DMS 273 (cell line): ENCODE measurements around the gene CFAP107.
A peak's percentile ranks its signal among the peaks of the same experiment; 100 is the strongest.

ENCODE experiments used
- DNase-seq: peaks from one replicate; lab custom pipeline; 2025; ENCODE audit not compliant: unreplicated experiment; lab: John Stamatoyannopoulos, UW

Gene CFAP107

GRCh38 chr1:12739613-12740012 lies 6.4 kb upstream of the CFAP107 start:
- no peak for DNase-seq

GRCh38 chr1:12741946-12742345 lies 4.1 kb upstream of the CFAP107 start:
- no peak for DNase-seq

GRCh38 chr1:12745126-12745991 lies 641 bp upstream of the CFAP107 start:
- DNase-seq: no peak

- no peak for DNase-seq
Measured at GRCh38 chr1:12748778-12749355, 2.9 kb downstream of the CFAP107 start.

GRCh38 chr1:12754738-12755137 lies 8.7 kb downstream of the CFAP107 start:
- DNase-seq: no peak

- DNase-seq: no peak
Measured at GRCh38 chr1:12756273-12756672, 10.3 kb downstream of the CFAP107 start.

- no peak for DNase-seq
Measured at GRCh38 chr1:12756768-12757413, 10.9 kb downstream of the CFAP107 start.

GRCh38 chr1:12757836-12758235 lies 11.8 kb downstream of the CFAP107 start:
- DNase-seq: no peak

GRCh38 chr1:12760256-12760795 lies 14.3 kb downstream of the CFAP107 start:
- DNase-seq: peak; percentile 36

GRCh38 chr1:12761781-12762180 lies 15.8 kb downstream of the CFAP107 start:
- no peak for DNase-seq

GRCh38 chr1:12762766-12763165 lies 16.8 kb downstream of the CFAP107 start:
- no peak for DNase-seq

- DNase-seq: no peak
Measured at GRCh38 chr1:12763479-12763878, 17.5 kb downstream of the CFAP107 start.

GRCh38 chr1:12764016-12764415 lies 18.0 kb downstream of the CFAP107 start:
- DNase-seq: no peak

GRCh38 chr1:12769031-12769430 lies 23.0 kb downstream of the CFAP107 start:
- DNase-seq: no peak

GRCh38 chr1:12769976-12770505 lies 24.0 kb downstream of the CFAP107 start:
- no peak for DNase-seq

GRCh38 chr1:12770620-12771019 lies 24.6 kb downstream of the CFAP107 start:
- no peak for DNase-seq

GRCh38 chr1:12771186-12771585 lies 25.2 kb downstream of the CFAP107 start:
- no peak for DNase-seq

- DNase-seq: no peak
Measured at GRCh38 chr1:12772520-12772919, 26.5 kb downstream of the CFAP107 start.

- DNase-seq: no peak
Measured at GRCh38 chr1:12773438-12773837, 27.4 kb downstream of the CFAP107 start, which contains the start of gene PRAMEF12. Gene PRAMEF12 (plus strand): TSS chr1:12773738. CDS start chr1:12774868, 1,130 bp downstream.

GRCh38 chr1:12774801-12775345 lies 28.9 kb downstream of the CFAP107 start:
- no peak for DNase-seq

- DNase-seq: no peak
Measured at GRCh38 chr1:12775443-12775842, 29.4 kb downstream of the CFAP107 start.
